SIG-M5 (cell line): ENCODE data around the gene STEAP1B.

Experiments
- DNase-seq: peaks from one replicate; lab custom pipeline; 2025; lab: John Stamatoyannopoulos, UW

Gene STEAP1B

DNA sequence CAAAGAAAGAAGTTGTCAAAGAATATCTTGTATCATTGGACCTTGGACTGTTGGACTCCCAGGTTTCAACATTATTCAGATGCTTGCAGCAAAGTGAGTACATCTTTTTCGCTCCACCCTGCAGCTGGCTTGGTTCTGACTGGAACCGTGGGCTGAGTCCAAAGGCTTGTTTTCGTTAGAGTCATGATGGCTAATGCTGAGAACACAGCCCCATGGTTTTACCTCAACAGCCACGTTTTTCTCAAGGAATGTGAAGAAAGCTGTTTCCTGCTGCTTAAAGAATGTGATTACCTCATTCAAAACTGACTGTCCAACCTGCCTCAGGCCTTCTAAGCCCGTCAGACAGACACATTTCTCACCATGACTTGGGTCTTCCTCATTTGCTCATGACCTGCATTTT lies 69.5 kb downstream of the STEAP1B start:
- no peak for DNase-seq

DNA sequence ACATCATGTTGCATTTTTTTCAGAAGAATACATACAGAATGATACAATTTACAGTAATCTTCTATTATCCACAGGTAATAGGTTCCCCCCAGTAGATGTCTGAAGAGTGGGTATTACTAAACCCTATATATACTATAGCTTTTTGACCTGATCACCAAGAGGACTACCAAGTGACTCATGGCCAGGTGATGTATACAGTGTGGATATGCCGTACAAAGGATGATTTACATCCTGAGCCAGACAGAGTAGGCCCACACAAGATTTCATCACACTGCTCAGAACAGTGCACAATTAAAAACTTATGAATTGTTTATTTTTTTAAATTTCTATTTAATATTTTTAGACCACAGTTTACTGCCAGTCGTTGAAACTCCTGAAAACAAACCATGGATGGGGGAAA lies 70.6 kb downstream of the STEAP1B start:
- no peak for DNase-seq

DNA sequence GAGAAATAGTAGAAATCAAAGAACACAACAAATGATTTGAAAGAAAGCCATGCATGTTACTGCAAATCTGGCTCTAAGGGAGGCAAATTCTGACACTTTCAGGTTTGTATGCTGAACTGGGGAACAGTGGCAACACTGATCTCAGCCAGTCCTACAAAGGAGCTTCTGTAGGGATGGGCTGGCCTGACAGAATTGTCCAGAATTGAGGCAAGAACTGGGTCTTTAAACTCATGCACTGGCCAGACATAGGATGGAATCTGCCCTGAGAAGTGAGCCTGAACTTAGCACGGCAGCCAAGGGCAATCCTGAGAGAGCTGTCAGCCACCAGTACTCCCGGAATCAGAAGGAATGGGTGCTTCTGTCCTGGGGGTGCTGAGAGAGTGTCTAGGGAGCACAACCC lies 72.1 kb downstream of the STEAP1B start:
- no peak for DNase-seq

DNA sequence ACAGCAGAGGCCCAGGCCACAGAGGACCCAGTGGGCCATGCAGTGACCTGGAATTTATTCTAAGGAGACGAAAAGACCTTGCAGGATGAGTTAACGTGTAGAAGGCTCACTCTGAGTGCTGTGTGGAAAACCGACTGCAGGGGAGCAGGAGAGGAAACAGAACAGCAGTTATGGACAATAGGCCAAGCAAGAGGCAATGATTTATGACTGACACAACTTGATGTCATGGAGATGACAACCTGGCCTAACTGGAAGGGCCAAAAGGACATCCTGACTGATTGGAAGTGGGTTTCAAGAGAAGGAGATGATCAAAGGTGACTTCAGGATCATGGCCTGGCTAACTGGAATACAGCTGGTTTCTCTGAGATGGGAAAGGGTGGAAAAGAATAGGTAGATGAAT lies 72.9 kb downstream of the STEAP1B start:
- no peak for DNase-seq

DNA sequence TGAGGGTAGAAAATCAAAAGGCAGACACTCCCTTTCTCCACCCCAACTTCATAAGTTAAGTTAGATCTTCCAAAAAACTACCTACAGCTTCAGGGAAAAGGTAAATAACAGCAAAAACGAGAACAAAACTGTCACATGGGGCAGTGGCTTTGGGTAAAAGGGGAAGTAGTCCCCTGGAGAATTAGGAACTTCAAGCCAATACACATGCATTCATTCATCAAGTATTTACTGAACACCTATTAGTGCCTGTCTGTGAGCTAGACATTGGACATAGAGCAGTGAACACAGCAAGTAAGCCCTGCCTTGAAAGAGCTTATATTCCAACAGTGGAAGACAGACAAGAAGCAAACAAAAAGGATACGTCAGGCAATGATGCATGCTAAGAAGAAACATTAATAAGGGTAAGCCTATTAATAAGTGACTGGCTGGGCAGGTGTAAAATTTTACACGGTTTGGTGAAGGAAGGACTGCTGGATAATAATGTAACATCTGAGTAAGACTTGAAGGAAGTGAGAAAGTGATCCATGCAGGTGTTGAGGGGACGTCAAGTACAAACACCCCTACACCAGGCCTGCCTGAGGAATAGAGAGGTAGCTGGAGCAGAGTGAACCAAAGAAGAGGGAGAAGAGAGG lies 73.4 kb downstream of the STEAP1B start:
- DNase-seq, result no peak

DNA sequence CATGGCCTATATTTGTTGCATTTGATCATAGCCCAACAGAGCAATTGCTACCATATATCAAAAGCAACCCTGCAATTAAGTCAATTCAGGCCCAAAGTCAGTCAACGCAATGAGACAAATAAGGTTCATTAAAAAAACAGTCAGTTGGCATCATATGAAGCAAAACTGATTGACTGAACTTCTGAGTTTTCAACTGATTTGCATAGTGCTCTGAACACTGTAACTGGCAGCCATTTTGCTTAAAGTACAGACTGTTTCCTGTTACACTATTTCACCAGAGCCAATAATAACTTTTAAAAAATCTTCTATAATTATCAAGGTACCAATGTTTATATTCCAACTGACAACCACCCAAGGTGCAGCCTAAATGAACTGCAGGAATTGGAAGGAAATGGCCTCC lies 74.6 kb downstream of the STEAP1B start:
- no peak for DNase-seq

DNA sequence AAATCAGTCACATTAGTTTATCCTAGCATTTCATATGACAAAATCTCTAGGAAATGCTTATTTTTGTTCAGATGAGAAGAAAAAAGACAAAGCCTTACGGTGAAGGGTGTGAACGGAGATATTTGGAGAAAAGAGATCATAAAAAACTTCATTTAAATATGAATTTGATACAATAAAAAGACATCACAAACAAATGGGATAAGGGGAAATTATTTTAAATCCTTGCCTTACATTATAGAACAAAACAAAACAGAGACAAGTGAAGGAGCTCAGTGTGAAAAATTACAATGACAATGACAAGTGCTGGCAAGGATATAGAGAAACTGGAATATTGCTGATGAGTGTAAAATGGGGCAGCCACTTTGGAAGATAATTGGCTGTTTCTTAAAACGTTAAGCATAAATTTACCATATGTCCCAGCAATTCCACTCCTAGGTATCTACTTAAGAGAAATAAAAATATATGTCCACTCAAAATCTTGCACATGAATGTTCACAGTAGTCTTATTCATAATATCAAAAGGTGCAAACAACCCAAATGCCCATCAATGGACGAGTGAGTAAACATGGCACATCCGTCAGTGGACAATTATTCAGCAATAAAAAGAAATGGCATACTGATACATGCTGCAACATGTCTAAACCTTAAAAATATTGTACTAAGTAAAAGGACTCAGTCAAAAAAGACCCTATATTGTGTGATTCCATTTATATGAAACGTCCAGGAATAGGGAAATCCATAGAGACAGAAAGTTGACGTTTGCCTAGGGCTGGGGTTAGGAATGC lies 77.0 kb downstream of the STEAP1B start:
- DNase-seq, result no peak

DNA sequence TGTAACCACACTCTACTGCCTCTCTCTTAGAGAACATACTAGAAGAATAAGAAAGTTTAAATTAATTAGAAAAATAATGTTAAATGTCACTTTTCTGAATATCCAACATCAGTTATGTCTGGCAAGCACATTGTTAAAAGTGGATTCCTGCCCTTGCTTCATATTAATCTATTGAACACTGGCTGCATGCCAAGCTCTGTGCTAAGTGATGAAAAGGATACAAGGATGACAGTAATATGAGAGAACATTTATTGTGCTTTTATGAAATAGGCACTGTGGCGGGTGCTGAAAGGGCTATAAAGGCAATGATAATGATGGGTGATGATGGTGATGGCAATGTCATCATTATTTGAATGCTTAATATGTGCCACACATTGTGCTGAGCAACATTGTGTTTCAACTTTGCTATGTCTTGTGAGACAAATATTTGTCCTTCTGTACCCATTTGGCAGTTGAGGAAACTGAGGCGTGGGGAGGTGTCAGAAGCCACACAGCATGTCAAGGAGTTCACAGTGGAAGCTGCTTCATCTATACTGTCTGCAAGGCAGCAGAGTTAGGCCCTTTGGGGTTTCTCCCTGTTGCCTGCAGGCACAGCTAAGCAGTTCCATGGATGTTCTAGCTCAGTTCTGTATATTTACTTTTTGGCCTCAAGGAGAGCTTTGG lies 78.9 kb downstream of the STEAP1B start:
- DNase-seq, result no peak

DNA sequence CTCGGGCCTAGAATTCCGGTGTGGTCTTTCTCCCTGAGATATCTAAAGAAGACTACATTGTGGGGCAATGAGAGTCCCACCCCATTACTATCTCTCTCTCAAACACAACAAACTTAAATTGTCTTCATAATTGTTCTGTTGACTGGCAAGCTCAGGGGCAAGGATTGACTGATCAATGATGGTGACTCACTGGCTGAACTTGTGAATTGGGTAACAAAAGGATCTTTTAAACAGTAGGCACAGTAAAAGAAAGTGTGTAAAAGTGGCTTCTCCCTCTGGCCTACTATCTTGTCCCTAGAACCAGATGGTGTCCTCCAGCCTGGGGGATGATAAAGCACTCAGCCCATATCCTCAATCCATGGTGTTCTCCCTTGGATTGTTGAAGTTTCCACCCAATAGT lies 80.0 kb downstream of the STEAP1B start:
- no peak for DNase-seq

DNA sequence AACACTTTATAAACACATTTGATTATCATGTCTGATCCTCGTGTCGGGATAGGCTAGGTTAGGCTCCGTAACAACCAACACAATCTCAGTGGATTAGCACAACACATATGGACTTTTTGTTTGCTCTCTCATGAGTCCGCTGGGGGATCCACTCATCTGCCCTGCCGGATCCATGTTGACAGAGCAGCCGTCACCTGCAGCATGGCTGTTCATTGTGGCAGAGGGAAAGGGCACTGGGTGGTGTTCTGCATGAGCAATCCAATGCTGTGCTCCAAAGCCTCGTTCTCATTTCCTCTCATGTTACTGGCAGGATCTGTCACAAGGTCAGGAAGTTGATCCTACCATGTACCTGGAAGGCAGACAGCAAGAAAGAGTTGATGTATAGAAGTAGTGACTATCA lies 80.5 kb downstream of the STEAP1B start:
- no peak for DNase-seq

DNA sequence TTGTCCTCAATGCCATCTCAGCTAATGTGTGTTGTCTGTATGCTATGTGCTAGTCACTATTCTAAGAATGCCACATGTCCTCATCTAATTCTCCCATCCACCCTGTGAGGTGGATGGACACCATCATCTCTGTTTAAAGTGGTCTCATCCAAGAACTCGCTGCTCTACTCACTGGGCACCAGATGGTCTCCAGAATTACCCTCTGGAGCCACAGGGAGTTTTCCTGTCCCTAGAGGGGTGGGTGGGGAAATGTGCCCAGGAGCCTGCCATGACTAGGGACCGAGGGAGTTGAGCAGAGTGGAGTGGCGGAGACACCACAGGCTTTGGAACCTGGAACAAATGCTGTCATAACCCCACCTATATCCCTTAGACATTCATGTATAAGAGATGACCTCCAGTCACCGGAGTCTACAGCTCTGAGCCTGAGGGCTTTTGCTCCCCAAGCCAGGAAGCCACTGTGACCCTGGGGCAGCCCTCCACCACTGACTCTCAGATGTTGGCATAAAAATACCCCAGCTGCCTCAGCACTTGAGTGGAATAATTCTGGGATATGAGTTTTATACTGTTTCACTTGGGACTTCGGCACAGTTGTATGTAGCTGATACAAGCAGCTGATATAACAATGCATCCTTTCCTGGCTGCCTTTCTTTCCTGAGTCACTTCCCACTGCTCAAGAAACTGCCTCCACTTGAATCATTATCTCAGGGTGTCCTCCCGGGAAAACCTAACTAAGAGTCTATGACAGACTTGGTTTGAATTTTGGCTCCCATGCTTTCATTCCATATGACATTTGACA lies 81.5 kb downstream of the STEAP1B start:
- DNase-seq, result no peak

DNA sequence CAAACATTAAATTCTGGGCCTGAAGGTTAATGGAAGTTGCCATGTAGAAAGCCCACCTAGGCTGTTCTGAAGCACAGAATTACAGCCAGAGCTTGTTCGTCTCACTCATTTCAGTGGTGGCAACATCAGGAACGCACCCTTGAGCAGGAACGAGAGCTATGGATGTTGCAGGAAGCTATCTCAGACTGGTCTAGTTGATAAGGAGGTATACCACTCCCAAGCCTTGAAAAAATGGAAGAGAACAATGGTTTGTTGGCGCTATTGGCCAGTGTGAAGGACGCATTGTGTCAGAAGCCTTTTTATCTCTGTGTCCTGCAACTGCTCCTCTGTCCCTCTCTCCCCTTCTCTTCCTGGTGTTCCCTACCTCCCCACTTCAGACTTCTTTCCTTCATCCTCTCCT lies 82.1 kb downstream of the STEAP1B start:
- no peak for DNase-seq

DNA sequence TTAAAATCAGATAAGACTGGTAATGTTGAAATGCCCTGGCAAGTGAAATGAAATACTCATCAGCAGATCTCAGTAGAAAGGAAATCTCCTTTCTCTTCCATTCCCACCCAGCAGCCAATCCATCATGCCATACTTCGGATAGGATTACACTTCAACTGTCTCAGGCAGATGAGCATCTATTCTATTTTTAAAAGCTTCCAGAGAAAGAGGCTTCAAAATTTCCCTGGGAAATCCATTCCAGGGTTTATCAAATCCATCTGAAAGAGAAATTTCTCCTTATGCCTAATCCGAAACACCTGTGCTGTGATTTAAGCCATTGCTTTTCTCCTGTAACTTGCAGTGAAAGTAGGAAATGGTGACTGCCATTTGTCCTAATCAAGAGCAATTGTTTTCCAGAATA lies 82.6 kb downstream of the STEAP1B start:
- no peak for DNase-seq

DNA sequence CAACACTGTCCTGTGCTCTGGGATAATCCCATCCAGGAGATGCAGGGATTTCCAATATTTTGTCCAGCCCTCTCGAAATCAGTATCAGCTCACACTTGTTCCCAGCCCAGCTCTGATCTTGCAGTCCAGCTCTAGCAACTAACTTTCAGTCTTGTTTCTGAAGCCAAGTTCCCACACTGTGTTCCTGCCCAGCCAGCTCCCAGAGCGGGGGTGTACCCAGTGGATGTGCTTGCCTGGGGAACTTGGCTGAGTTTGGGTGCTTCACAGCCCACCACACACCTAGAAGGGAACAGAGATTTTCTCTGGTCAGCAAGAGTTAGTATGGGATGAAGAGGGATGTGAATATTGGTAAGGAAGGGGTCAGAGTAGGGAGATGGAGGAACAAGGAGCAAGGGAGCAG lies 85.6 kb downstream of the STEAP1B start:
- DNase-seq, result no peak

DNA sequence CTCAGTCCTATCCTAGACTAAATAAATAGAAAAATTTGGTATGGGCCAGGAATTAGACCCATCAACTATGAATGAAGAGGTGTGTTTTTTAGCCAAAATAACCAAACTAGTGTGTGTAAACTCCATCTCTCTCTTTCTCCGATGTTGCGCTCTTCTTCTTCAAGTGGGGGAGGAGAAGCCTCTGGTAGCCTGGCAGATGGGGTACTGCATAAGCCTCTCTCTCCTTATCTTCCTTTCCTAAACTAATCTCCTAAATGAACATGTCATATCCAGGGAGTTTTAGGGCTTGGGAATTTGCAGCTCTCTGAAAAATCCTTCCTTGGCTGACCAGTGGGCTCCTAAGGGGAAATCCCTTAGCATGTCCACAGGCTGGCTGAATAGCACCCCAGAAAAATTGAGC lies 86.8 kb downstream of the STEAP1B start:
- no peak for DNase-seq

DNA sequence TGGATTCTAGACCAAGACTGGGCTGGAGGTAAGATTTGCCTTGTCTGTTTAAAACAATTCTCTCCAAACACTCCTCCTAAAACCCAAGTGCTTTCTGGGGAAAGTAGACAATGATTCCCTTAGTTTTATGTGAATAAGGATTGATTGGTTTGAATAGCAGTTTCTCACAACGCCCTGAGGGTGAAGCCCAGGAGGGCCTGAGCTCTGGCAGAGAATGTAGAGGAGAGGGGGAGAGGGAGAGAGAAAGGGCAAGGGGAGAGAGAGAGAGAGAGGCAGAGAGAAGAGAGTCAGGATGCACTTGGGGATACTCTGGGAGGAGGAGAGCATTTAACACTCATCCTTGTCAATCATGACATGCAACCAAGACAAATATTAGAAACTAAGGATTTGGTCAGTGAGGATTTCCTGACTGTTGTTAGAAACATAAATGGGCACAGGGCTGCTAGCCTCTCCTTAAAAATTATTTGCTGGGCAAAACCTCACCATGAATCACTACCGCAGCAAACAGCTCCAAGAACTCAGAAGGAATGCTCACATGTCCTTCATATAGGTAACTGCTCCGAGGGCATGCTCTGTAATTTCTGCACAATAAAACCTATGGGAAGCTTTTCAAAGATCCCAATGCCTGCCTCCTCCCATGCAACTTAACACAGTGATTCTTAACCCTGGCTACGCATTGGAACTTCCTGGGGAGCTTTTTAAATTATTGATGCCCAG lies 87.9 kb downstream of the STEAP1B start:
- no peak for DNase-seq

DNA sequence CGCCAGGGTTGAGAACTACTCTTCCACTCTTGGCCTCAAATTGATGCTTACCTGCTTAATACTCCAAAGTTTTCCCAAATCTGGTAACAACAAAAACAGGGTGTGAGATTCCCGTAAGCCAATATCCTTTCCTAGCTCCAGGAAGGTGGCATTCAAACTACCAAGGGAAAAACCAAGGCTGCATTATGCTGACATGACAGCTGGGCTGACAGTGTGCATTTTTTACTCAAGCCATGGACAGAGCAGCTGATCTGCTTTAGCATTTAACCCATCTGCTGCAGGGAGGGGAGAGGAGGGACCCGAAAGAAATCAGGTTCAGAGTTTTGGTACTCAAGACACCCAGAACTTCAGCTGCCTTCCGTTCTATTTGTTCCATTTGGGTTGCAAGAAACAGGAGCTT lies 93.3 kb downstream of the STEAP1B start:
- DNase-seq, result no peak

DNA sequence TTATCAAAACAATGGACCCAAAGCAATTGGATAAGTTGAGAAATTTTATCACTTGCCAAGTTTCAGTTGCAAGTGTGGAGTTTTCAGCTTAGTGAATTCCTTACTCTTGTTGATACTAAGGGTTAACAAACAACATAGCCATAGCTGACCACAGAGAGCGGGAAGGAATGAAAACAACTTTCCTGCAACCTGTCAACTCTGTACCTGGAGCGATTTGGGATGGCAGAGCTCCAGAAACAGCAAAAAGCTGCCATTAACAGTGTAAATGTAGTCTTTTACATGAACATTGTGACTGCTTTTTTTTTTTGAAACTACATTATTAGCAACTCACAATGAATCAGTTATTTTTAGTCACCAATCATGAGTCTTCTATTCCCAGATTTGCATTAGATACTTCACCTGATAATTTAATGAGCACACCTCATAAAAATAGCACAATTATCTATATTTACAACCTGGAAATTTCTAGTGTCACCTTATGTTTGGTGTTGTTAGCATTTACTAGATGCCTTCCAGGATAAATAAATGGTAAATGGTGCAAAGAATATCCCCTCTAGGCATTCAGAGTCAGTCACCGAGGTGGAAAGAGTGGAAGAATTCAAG lies 95.5 kb downstream of the STEAP1B start:
- DNase-seq, result no peak

DNA sequence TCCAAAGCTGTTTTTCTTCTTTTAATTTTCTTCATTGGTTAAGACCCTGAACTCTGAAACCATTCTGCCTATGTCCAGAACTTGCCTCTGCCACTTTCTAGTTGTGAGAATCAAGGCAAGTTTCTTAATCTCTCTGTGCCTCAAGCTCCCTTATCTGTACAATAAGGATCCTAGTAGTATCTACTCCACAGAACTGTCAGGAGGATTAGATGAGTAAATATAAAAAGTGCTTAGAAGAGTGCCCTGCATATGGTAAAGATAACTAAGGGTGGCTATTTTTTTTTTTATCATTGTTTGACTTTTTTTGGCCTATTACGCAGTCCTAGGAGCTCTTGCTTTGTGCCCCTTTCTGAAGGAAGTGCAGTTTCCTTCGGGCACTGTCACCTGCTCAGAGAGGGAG lies 96.6 kb downstream of the STEAP1B start:
- no peak for DNase-seq

DNA sequence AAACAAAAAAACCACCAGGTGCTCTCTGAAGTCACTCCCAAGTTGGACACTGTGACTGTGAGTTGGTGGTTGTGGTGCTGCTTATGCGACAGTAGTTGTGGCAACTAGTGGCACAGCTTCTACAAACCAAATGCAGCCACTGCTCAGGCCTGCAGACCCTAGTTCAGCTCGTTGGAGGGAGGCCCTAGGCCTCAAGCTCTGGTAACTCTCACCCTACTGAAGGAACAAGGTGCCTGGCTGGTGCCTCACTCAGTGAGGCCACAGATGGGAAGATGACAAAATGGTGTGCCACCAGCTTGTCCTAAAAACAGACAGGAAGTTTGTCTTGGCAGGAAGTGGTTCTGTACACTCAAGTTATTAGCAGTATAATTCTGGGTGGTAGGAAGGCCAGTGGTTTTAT lies 97.7 kb downstream of the STEAP1B start:
- no peak for DNase-seq

DNA sequence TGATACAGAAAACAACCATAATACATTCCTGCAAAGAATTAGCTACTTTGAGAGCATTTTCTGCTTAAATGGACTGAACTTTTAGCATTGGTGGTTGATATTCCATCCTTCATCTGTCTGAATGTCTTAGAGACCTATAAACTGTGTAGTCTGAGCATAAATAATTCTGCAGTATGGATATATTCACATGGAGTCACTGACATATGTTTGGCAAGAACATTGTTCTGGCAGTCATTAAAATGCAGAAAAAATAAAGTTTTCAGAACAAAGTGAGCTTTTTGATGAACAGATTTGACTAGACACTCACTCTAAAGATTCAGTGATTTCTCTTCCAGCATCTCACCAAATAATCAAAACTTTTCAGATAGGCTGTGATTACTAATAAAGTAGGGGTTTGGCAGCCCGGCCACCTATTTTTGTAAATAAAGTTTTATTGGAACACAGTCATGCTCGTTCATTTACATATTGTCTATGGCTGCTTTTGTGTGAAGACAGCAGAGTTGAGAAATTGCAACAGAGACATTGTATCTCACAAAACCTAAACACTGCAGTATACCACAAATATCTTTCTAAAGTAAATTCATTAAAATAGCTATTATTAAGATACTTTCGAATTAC lies 98.9 kb downstream of the STEAP1B start:
- DNase-seq, result no peak
